ENCODE data around the gene NFE2L2. TPM values are rescaled to one million over a fixed set of nuclear protein-coding genes. Genes with fewer than 3 reads are reported as not detected.

NFE2L2 gene
- total RNA-seq, 1 donor from 2014 or later, result 32.3 TPM

DNA sequence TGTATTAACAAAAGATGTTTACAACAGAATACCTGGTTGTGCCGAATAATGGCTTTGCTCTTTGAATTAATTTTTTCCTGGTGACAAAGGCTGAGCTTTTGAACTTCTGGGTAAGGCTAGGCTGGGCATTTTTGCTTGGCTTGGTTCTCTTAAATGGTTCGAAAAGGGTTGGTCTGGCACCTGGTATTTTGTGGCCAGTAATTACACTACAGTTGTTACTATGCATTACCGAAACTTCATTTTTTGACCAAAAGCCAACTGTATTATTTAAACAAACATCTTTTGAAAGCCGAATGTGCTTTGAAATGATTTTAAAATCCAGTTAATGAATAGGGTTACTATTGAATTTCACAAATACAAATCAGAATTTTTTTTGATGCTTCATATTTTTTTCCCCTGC, 19.4 kb upstream of the NFE2L2 start:
- Mint-ChIP-seq H3K4me3 (no peak overlapping the region), H3K27me3 (ENCODE audit: low read depth) (no peaks in the 10 kb centered on the region), H3K27ac (ENCODE audit: unreplicated experiment) (no peak overlapping the region), H3K4me1 (no peaks in the 10 kb centered on the region), H3K36me3 (ENCODE audit: low read depth) (no peaks in the 10 kb centered on the region), H3K9me3 (no peaks in the 10 kb centered on the region)
- DNase-seq (ENCODE audit: low read depth, low spot score), result no peak
- TF ChIP-seq, protein P1, sequence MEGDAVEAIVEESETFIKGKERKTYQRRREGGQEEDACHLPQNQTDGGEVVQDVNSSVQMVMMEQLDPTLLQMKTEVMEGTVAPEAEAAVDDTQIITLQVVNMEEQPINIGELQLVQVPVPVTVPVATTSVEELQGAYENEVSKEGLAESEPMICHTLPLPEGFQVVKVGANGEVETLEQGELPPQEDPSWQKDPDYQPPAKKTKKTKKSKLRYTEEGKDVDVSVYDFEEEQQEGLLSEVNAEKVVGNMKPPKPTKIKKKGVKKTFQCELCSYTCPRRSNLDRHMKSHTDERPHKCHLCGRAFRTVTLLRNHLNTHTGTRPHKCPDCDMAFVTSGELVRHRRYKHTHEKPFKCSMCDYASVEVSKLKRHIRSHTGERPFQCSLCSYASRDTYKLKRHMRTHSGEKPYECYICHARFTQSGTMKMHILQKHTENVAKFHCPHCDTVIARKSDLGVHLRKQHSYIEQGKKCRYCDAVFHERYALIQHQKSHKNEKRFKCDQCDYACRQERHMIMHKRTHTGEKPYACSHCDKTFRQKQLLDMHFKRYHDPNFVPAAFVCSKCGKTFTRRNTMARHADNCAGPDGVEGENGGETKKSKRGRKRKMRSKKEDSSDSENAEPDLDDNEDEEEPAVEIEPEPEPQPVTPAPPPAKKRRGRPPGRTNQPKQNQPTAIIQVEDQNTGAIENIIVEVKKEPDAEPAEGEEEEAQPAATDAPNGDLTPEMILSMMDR (conservative IDR thresholded peaks at IDR 0.05), result no peak

DNA sequence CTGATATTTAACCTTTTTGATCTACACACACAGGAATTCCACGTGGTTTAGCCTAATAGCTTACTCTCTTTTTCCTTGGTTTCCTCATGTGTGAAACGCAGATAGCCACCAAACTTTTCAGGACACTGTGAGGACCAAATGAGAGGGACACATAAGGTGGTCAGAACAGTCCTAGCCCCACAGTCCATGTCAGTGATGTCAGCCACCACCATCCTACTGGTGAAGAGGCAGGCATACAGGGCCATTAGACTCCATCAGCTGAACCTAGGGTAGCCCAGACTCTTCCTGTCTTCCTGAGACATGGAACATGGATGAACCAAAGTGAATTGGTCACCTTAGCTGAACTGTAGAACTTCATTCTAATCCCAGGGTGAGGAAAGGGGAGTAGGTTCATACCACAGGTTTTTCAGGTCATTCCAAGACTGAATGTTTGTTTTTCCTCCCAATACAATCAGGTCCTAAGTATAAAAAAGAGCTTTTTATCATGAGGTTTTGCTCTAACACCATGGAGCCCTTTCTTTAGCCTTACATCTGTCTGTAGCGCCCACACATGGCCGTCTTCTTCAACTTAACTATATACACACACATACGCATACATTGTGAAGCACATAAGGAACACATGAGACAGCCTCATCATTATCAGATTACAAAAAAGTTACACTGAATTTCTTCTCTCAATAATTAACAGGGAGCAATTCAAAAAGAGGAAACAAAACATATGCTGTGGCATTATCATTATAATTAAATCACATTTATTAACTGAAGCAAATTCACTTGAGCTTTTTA, 18.5 kb upstream of the NFE2L2 start:
- H3K4me3 Mint-ChIP-seq, result no peak overlapping the region
- H3K4me1 Mint-ChIP-seq, result no peaks in the 10 kb centered on the region
- no peaks in the 10 kb centered on the region for H3K9me3 Mint-ChIP-seq
- TF ChIP-seq, protein P1 (conservative IDR thresholded peaks at IDR 0.05), result no peak
- H3K36me3 Mint-ChIP-seq (ENCODE audit: low read depth), result no peaks in the 10 kb centered on the region
- no peaks in the 10 kb centered on the region for H3K27me3 Mint-ChIP-seq (ENCODE audit: low read depth)
- no peak overlapping the region for H3K27ac Mint-ChIP-seq (ENCODE audit: unreplicated experiment)
- DNase-seq (ENCODE audit: low read depth, low spot score), result no peak

DNA sequence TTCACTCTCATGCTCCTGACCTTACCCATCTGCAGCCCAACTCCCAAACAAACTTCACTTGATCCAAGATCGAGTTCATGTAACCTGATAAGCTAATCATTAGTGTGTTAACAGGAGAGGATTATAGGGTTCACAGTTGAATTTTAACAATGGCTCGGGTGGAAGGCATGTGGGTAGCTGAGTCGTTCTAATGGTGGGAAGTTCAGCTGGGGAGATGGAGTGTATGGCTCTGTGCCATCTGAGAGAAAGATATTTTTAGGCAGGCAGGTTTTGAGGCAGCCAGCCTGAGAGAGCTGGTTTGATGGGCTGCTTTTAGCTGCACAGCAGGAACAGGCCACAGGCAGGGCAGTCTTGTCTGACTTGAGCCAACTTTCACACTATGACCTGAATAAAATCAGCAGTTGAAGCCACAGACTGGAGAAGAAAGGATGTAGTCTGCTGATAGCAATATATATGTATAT, 17.7 kb upstream of the NFE2L2 start:
- TF ChIP-seq, protein P1 (conservative IDR thresholded peaks at IDR 0.05), result no peak
- H3K27ac Mint-ChIP-seq (ENCODE audit: unreplicated experiment), result no peak overlapping the region
- no peak for DNase-seq (ENCODE audit: low read depth, low spot score)
- no peaks in the 10 kb centered on the region for H3K4me1 Mint-ChIP-seq
- H3K4me3 Mint-ChIP-seq, result no peak overlapping the region
- no peaks in the 10 kb centered on the region for H3K36me3 Mint-ChIP-seq (ENCODE audit: low read depth)
- H3K27me3 Mint-ChIP-seq (ENCODE audit: low read depth), result no peaks in the 10 kb centered on the region
- no peaks in the 10 kb centered on the region for H3K9me3 Mint-ChIP-seq

DNA sequence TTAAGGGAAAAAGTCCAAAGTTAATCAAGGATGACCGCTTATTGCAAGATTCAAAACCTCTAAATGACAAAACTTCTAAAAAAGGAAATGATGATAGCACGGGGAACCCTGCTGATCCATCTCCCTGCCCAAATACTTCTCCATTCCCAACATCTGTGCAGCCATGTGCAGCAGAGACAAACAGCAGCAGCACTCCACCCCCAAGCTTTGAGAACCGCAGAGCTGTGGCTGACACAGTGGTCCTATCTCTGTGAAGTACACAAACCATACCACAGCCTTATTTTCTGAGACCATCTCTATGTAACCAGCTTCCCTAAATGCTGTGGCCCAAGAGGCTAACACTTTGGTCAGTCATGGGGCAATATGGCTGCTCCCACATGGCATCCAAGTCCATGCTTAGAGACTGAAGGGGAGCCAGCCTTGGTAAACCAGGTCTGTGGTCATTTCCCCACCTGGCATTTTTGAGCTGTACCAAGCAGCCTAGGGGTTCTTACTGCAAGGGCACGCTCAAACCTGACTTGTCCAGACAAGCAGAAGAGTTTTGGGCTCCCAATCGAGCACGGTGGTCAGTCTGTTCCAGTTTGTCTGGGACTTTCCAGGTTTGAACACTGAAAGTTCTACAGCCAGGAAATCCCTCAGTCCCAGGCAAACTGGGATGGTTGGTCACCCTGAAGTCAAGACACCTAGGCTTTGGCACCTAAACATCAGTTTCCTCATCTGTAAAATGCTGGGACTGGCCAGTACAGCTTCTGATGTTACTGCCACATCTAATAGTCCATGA, 17.1 kb upstream of the NFE2L2 start:
- DNase-seq (ENCODE audit: low read depth, low spot score), result no peak
- Mint-ChIP-seq H3K4me1 (no peaks in the 10 kb centered on the region), H3K36me3 (ENCODE audit: low read depth) (no peaks in the 10 kb centered on the region), H3K27ac (ENCODE audit: unreplicated experiment) (no peak overlapping the region), H3K27me3 (ENCODE audit: low read depth) (no peaks in the 10 kb centered on the region), H3K4me3 (no peak overlapping the region), H3K9me3 (no peaks in the 10 kb centered on the region)
- TF ChIP-seq, protein P1 (conservative IDR thresholded peaks at IDR 0.05), result no peak

DNA sequence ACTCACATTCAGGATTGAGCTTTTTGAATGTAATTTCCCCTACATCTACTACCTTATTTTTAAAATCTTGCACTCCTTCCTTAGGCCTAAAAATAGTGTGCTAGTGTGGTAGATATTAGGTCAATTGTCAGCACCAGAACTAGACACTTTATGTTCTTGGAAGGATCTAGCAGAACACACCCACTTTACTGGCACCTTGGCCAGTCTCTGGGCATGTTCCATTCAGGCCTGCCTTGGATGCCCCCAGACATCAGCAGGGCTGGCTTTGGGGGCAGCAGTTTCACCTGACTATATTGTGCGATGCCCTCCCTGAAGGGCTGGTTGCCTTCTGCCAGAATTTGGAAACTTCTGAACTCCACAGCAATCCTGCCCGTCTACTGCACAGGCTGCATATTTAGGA, 15.3 kb upstream of the NFE2L2 start:
- H3K9me3 Mint-ChIP-seq, result no peaks in the 10 kb centered on the region
- H3K27ac Mint-ChIP-seq (ENCODE audit: unreplicated experiment), result no peak overlapping the region
- no peak for DNase-seq (ENCODE audit: low read depth, low spot score)
- no peaks in the 10 kb centered on the region for H3K4me1 Mint-ChIP-seq
- H3K4me3 Mint-ChIP-seq, result no peak overlapping the region
- no peaks in the 10 kb centered on the region for H3K27me3 Mint-ChIP-seq (ENCODE audit: low read depth)
- no peaks in the 10 kb centered on the region for H3K36me3 Mint-ChIP-seq (ENCODE audit: low read depth)
- TF ChIP-seq, protein P1 (conservative IDR thresholded peaks at IDR 0.05), result no peak
